ENCODE results near the gene TMEM179.

The TMEM179 gene

GRCh38 chr14:104559028-104559803, 45.4 kb downstream of the TMEM179 start:
- POLR2A ChIA-PET (ENCODE audit: low non-redundant PET) = no interaction called here
- no peak overlapping the region for H3K27ac ChIP-seq
- TF ChIP-seq, protein P1, sequence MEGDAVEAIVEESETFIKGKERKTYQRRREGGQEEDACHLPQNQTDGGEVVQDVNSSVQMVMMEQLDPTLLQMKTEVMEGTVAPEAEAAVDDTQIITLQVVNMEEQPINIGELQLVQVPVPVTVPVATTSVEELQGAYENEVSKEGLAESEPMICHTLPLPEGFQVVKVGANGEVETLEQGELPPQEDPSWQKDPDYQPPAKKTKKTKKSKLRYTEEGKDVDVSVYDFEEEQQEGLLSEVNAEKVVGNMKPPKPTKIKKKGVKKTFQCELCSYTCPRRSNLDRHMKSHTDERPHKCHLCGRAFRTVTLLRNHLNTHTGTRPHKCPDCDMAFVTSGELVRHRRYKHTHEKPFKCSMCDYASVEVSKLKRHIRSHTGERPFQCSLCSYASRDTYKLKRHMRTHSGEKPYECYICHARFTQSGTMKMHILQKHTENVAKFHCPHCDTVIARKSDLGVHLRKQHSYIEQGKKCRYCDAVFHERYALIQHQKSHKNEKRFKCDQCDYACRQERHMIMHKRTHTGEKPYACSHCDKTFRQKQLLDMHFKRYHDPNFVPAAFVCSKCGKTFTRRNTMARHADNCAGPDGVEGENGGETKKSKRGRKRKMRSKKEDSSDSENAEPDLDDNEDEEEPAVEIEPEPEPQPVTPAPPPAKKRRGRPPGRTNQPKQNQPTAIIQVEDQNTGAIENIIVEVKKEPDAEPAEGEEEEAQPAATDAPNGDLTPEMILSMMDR (conservative IDR thresholded peaks at IDR 0.05; ENCODE audit: low read depth) = no peak
- CTCF ChIA-PET = interaction anchor here (0.6 kb wide), 1 partner anchor 185 kb away, joined by 3 read pairs; no protein-coding TSS in a partner anchor
- DNase-seq (ENCODE audit: low spot score) = no peak

DNA sequence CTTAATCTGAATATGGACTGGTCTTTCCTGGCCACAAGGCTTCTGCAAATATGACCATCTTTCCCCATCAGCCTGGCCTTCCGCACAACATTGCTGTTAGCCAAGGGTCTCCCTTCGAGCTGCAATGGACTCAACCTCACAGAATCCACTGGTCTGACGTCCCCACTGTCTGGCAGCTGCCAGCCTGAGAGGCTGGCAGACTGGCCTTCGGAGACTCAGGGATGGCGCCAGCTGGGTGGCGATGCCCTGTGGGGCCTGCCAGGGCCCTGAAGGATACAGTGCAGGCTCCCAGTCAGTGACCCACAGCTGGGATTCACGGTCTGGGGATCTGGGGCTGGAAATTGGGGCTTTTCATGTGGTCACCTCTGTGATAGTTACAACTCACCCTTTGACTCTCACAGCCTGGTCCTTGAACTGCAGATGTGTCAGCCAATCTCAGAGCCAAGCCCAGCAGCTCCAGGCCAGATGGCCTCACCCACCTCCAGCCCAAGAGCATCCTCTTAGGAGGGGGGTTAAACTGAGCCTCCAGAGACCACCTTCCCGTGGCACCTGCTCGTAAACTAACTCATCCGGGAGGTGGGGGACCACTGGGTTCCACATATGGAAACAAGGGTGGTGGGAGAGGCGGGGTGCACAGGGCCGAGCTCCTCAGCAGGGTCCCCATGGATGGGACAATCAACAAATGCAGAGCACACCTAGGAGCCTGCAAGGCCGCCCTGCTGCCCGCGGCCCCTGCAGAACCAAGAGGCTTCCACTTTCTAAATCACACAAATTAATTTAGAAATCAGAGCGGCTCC, 46.1 kb downstream of the TMEM179 start:
- TF ChIP-seq, protein P1 (conservative IDR thresholded peaks at IDR 0.05; ENCODE audit: low read depth) = no peak
- no peak overlapping the region for H3K27ac ChIP-seq
- ChIA-PET POLR2A (ENCODE audit: low non-redundant PET) (no interaction called here), CTCF (interaction anchor here (0.6 to 1.0 kb wide), 2 partner anchors 185 to 191 kb away, joined by 3 read pairs; no protein-coding TSS in a partner anchor)
- DNase-seq (ENCODE audit: low spot score) = no peak

GRCh38 chr14:104557766-104558165, 46.8 kb downstream of the TMEM179 start:
- POLR2A ChIA-PET (ENCODE audit: low non-redundant PET) = no interaction called here
- DNase-seq (ENCODE audit: low spot score) = no peak
- TF ChIP-seq, protein P1 (conservative IDR thresholded peaks at IDR 0.05; ENCODE audit: low read depth) = no peak
- CTCF ChIA-PET = interaction anchor here (1.0 kb wide), 1 partner anchor 191 kb away, joined by 3 read pairs; no protein-coding TSS in a partner anchor
- no peak overlapping the region for H3K27ac ChIP-seq

- DNase-seq (ENCODE audit: low spot score) = no peak
- ChIA-PET POLR2A (ENCODE audit: low non-redundant PET) (no interaction called here), CTCF (no interaction called here)
- no peak overlapping the region for H3K27ac ChIP-seq
- TF ChIP-seq, protein P1 (conservative IDR thresholded peaks at IDR 0.05; ENCODE audit: low read depth) = no peak
These were observed 47.5 kb downstream of the TMEM179 start for GRCh38 chr14:104557086-104557485.

DNA sequence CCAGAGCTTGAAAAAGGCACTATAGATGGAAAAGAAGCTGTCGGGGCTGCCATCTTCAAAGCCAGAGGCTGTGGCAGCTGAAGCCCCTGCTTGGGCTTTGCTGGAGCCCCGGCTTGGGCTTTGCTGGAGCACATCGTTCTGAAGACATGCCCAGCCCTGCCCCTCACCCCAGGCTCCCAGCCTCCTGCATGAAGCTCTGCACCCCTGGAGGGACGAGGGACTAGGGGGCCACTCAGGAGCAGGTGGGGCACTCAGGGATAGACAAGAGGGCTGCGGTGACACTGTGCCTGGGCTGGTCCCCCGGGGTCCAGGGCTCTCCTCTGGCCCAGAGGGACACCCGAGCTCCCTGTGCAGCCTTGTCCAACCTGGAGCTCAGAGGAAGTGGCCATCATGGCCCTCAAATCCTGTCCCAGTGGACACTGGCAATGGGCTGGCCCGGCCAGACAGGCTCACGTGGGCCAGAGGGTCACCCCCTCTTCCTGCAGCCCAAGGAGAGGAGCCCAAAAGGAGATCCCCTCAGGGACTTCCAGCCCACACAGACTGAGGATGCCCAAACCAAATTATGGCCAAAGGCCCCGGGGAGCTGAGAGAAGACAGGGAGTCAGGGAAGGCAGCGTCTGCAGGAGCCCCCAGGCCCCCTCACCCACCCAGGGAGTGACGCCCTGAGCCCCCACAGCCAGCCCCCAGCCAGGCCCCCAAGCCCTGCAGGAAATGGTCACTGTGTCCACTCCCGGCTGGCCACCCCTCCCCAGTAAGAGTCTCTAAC, 48.1 kb downstream of the TMEM179 start:
- DNase-seq (ENCODE audit: low spot score) = no peak
- CTCF ChIA-PET = interaction anchor here (0.6 kb wide), 1 partner anchor 18 kb away, joined by 3 read pairs; no protein-coding TSS in a partner anchor
- POLR2A ChIA-PET (ENCODE audit: low non-redundant PET) = no interaction called here
- H3K27ac ChIP-seq = no peak overlapping the region
- TF ChIP-seq, protein P1 (conservative IDR thresholded peaks at IDR 0.05; ENCODE audit: low read depth) = no peak
